Body of pancreas (tissue), 4 donors: ENCODE data around the gene BMPR2. TPM values are rescaled to one million over a fixed set of nuclear protein-coding genes. Genes with fewer than 3 reads are reported as not detected.

Experiments
- ATAC-seq: fragments of 150-250 bp; one replicate; pipeline ENCODE4 v1.9.1; 2016
- DNase-seq, 4 donors: peaks; one replicate each; pipeline ENCODE4 v3.0.0-alpha.2; 2019
- H3K27ac ChIP-seq, 4 donors: fragments of 200-600 bp; sonication (generic); 1 replicate in 3 of 4; 2 replicates in 1 of 4; pipeline versions ENCODE4 v1.5.1 to v1.6.1; 2016 to 2019; ENCODE audit warnings: mild to moderate bottlenecking in 1 of 4, mixed read lengths in 1 of 4, moderate library complexity in 1 of 4
- H3K27me3 ChIP-seq, 2 donors: fragments of 200-600 bp; sonication (generic); one replicate each; pipeline ENCODE4 v1.6.0; 2016; ENCODE audit warnings: mild to moderate bottlenecking in 1 of 2
- H3K36me3 ChIP-seq, 2 donors: fragments of 200-600 bp; sonication (generic); replicated peaks in 1 of 2; 2 replicates each; pipeline ENCODE4 v1.5.1; 2016; ENCODE audit warnings: low read depth in 2 of 2; ENCODE audit not compliant: insufficient read depth in 1 of 2
- H3K4me1 ChIP-seq: fragments of 200-600 bp; sonication (generic); one replicate; pipeline ENCODE4 v1.6.0; 2016
- H3K4me3 ChIP-seq, 2 donors: fragments of 200-600 bp; sonication (generic); 1 replicate in 1 of 2; 2 replicates in 1 of 2; pipeline ENCODE4 v1.5.1; 2016 to 2019
- H3K9me3 ChIP-seq, 3 donors: fragments of 200-600 bp; sonication (generic); 1 replicate in 2 of 3; 2 replicates in 1 of 3; pipeline ENCODE4 v1.5.1; 2016
- CTCF ChIP-seq, 7 experiments: fragments of 450-650 bp in 4 of 7; fragments of 200-600 bp in 3 of 7; sonication (generic) in 3 of 7; IDR thresholded peaks; one replicate each; pipeline ENCODE4 v1.5.1; 2016 to 2019; ENCODE audit warnings: antibody characterized with exemption in 7 of 7
- POLR2A ChIP-seq, 3 donors: fragments of 450-650 bp; IDR thresholded peaks; one replicate each; pipeline ENCODE4 v1.6.1; 2016; ENCODE audit warnings: antibody characterized with exemption in 3 of 3, mild to moderate bottlenecking in 2 of 3
- WGBS, 2 donors: methylation state at CpG; one replicate each; pipeline ENCODE4 v1.1.5; 2017; 5-methylcytosine and 5-hydroxymethylcytosine counted together
- intact Hi-C: fragments of 100-400 bp; cut with DNase I; formaldehyde crosslinking; loops from one replicate; pipeline ENCODE4 v1.15.1; 2023
- total RNA-seq, 2 donors: library from RNA; depleted of rRNA; stranded (reverse); fragments of >200 nt; gene quantifications; one replicate each; pipeline ENCODE4 v1.1.0, GENCODE V29; 2016

BMPR2 gene
- total RNA-seq, 2 donors from 2014 or later, result 13.7 to 26.7 TPM

- no peak for ATAC-seq
- Histone ChIP-seq H3K27ac (no peak overlapping the region), H3K4me3 (no peak overlapping the region), H3K4me1 (no peaks in the 10 kb centered on the region), H3K27me3 (no peaks in the 10 kb centered on the region), H3K36me3 (no peaks in the 10 kb centered on the region), H3K9me3 (no peaks in the 10 kb centered on the region)
- intact Hi-C loops, result no loop called here
- TF ChIP-seq CTCF (IDR thresholded peaks at IDR 0.05) (no peak), POLR2A (IDR thresholded peaks at IDR 0.05) (no peak)
- no peak for DNase-seq
These were observed 24.8 kb downstream of the BMPR2 start for GRCh38 chr2:202400941-202401340.

DNA sequence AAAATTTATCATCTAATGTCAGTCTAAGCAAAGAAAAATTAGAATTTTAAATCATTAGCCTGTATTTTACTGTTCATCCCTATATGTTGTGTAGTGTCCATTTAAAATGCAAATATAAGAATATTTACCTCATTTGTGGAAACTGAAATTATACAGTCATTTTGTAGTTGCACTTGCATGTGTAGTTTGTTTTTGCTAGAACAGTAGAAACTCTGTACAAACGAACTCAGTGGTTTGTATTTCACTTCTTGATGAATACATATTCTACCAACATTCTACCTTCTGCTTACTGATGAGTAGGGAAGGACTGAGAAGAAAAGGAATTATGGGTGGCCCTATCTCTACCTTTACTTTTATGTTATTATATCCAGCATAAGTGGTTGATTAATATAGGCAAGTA lies 29.7 kb downstream of the BMPR2 start:
- intact Hi-C loops, result no loop called here
- H3K27ac ChIP-seq, result no peak overlapping the region

DNA sequence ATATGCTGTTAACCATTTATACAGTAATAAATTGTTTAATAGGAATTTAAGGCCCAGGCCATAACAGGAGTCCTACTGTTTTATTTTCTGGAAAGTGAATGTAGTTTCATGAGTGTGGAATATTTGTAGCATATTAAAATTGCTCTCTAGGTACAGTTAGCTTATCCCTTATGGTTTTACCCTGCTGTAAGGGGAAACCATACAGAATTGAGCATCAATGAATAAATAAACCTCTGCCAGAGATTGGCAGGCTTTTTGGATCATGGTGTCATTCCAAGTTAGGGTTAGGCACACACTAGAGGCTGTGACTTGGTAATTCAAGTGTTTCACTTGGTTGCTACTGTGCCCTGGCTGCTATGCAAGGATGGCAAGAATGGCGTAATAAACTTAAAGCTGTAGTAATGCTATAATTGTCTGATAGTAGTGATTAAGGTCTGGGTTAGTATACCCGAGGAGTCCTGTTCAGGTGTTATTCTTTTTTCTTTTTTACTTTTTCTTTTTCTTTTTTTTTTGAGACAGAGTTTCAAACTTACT lies 30.4 kb downstream of the BMPR2 start:
- ATAC-seq, result no peak

More for the DNA sequence above, 29.7 kb downstream of the BMPR2 start:
- DNase-seq (no peak), ATAC-seq (no peak)
- Histone ChIP-seq H3K9me3 (no peaks in the 10 kb centered on the region), H3K4me1 (no peaks in the 10 kb centered on the region), H3K4me3 (no peak overlapping the region), H3K36me3 (no peaks in the 10 kb centered on the region), H3K27me3 (no peaks in the 10 kb centered on the region)
- TF ChIP-seq POLR2A (IDR thresholded peaks at IDR 0.05), result no peak
- TF ChIP-seq CTCF (IDR thresholded peaks at IDR 0.05), result no peak
- 70 to 71% methylated on average over 1 of the region's 1 CpG for WGBS, 2 donors

GRCh38 chr2:202408546-202409140 lies 32.5 kb downstream of the BMPR2 start:
- no peak for ATAC-seq
- no peaks in the 10 kb centered on the region for H3K4me1 ChIP-seq
- no peak for DNase-seq
- TF ChIP-seq CTCF (IDR thresholded peaks at IDR 0.05) (no peak), POLR2A (IDR thresholded peaks at IDR 0.05) (no peak)
- H3K27ac ChIP-seq, result no peak overlapping the region
- 77 to 80% methylated on average over 6 of the region's 6 CpGs for WGBS, 2 donors
- no peaks in the 10 kb centered on the region for H3K36me3 ChIP-seq
- intact Hi-C loops, result no loop called here
- no peaks in the 10 kb centered on the region for H3K27me3 ChIP-seq
- H3K9me3 ChIP-seq, result no peaks in the 10 kb centered on the region
- no peak overlapping the region for H3K4me3 ChIP-seq

More for the DNA sequence above, 30.4 kb downstream of the BMPR2 start:
- DNase-seq, result no peak
- H3K4me1 ChIP-seq, result no peaks in the 10 kb centered on the region
- H3K27ac ChIP-seq, result no peak overlapping the region
- intact Hi-C loops, result no loop called here
- no peaks in the 10 kb centered on the region for H3K9me3 ChIP-seq
- no peak overlapping the region for H3K4me3 ChIP-seq
- no peaks in the 10 kb centered on the region for H3K27me3 ChIP-seq
- 81 to 85% methylated on average over 2 of the region's 2 CpGs for WGBS, 2 donors
- no peaks in the 10 kb centered on the region for H3K36me3 ChIP-seq
- TF ChIP-seq CTCF (IDR thresholded peaks at IDR 0.05), result no peak
- no peak for TF ChIP-seq POLR2A (IDR thresholded peaks at IDR 0.05)

DNA sequence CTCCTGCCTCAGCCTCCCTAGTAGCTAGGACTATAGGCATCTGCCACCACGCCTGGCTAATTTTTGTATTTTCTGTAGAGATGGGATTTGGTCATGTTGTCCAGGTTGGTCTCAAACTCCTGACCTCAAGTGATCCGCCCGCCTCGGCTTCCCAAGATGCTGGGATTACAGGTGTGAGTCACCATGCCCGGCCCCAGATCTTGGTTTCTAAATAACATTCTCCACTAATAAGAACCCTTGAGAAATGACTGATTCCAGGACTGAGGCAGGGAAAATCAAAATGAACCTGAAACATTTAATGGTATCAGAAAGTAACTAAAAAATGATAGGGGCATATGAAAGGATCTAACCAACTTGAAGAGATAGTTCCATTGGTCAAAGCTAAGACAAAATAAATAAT lies 34.0 kb downstream of the BMPR2 start:
- Histone ChIP-seq H3K36me3 (no peaks in the 10 kb centered on the region), H3K27me3 (no peaks in the 10 kb centered on the region), H3K4me3 (no peak overlapping the region), H3K9me3 (no peaks in the 10 kb centered on the region), H3K4me1 (peaks cover 4% of the 10 kb centered on the region), H3K27ac (no peak overlapping the region)
- intact Hi-C loops, result no loop called here
- 97 to 98% methylated on average over 5 of the region's 5 CpGs for WGBS, 2 donors
- no peak for DNase-seq
- no peak for ATAC-seq
- TF ChIP-seq POLR2A (IDR thresholded peaks at IDR 0.05) (no peak), CTCF (IDR thresholded peaks at IDR 0.05) (no peak)
